Spleen (tissue), 11 donors: ENCODE results near the gene LOXL4. TPM values are rescaled to one million over a fixed set of nuclear protein-coding genes. Genes with fewer than 3 reads are reported as not detected.

Source experiments
- DNase-seq: peaks from one replicate; pipeline ENCODE4 v3.0.0-alpha.2; 2020
- H3K27ac ChIP-seq, 8 donors: fragments of 200-600 bp; sonication (generic) in 7 of 8; 1 replicate in 4 of 8; 2 replicates in 4 of 8; pipeline versions ENCODE4 v1.5.0 to v1.8.0; 2016 to 2021; ENCODE audit warnings: inconsistent platforms in 4 of 8, mild to moderate bottlenecking in 4 of 8, moderate library complexity in 1 of 8
- H3K27me3 ChIP-seq, 7 donors: fragments of 200-600 bp; sonication (generic) in 6 of 7; replicated peaks in 1 of 7; 1 replicate in 4 of 7; 2 replicates in 3 of 7; pipeline versions ENCODE4 v1.5.0 to v1.8.0; 2016 to 2021; ENCODE audit warnings: inconsistent platforms in 3 of 7, mild to moderate bottlenecking in 1 of 7
- H3K36me3 ChIP-seq, 6 donors: fragments of 200-600 bp; sonication (generic) in 5 of 6; 1 replicate in 4 of 6; 2 replicates in 2 of 6; pipeline versions ENCODE4 v1.5.0 to v1.8.0; 2016 to 2021; ENCODE audit warnings: inconsistent platforms in 2 of 6
- H3K4me1 ChIP-seq, 6 donors: fragments of 200-600 bp; sonication (generic) in 5 of 6; 1 replicate in 3 of 6; 2 replicates in 3 of 6; pipeline versions ENCODE4 v1.5.0 to v1.8.0; 2016 to 2021; ENCODE audit warnings: inconsistent platforms in 3 of 6
- H3K4me3 ChIP-seq, 8 donors: fragments of 200-600 bp; sonication (generic) in 7 of 8; 1 replicate in 4 of 8; 2 replicates in 4 of 8; pipeline versions ENCODE4 v1.5.0 to v1.8.0; 2016 to 2021; ENCODE audit warnings: inconsistent platforms in 4 of 8, mild to moderate bottlenecking in 4 of 8, moderate library complexity in 2 of 8
- H3K9me3 ChIP-seq, 8 donors: fragments of 200-600 bp; sonication (generic) in 7 of 8; 1 replicate in 4 of 8; 2 replicates in 4 of 8; pipeline versions ENCODE4 v1.5.0 to v1.8.0; 2016 to 2021; ENCODE audit warnings: inconsistent platforms in 4 of 8
- CTCF ChIP-seq, 11 experiments: fragments of 200-600 bp in 7 of 11; fragments of 450-650 bp in 4 of 11; sonication (generic) in 4 of 11; IDR thresholded peaks in 8 of 11; conservative IDR thresholded peaks in 3 of 11; 1 replicate in 7 of 11; 2 replicates in 4 of 11; pipeline versions ENCODE4 v1.4.0 to v1.8.0; 2016 to 2021; ENCODE audit warnings: antibody characterized with exemption in 11 of 11, inconsistent platforms in 4 of 11, mild to moderate bottlenecking in 1 of 11
- POLR2A ChIP-seq, 3 donors: fragments of 450-650 bp; IDR thresholded peaks; one replicate each; pipeline ENCODE4 v1.5.1; 2017; ENCODE audit warnings: antibody characterized with exemption in 3 of 3, mild to moderate bottlenecking in 1 of 3
- POLR2AphosphoS5 ChIP-seq, 3 donors: sonication (generic); formaldehyde crosslinking; IDR thresholded peaks; one replicate each; pipeline ENCODE4 v1.5.1; 2017; ENCODE audit warnings: antibody characterized with exemption in 3 of 3
- WGBS, 5 donors: extraction: QIAGEN DNeasy Blood & Tissue Kit in 3 of 5; methylation state at CpG; one replicate each; pipeline versions ENCODE4 v1.1.5 to v1.1.7; 2013 to 2018; 5-methylcytosine and 5-hydroxymethylcytosine counted together
- intact Hi-C: fragments of 100-400 bp; cut with DNase I; formaldehyde crosslinking; loops from one replicate; pipeline ENCODE4 v1.15.0; 2023; ENCODE audit warnings: low total_unique reads
- polyA plus RNA-seq, 3 donors: library from polyadenylated mRNA; stranded (reverse); fragments of 200-250 nt; gene quantifications; one replicate each; pipeline ENCODE4 v1.2.1, GENCODE V29; 2013
- total RNA-seq, 7 donors: library from RNA; depleted of rRNA in 3 of 7; stranded (reverse); fragments of >200 nt in 3 of 7; fragmentation: NEBNext Ultra II Directional in 4 of 7; extraction: Animal tissue kit (Norgen Biotek cat#: 25700) in 4 of 7; gene quantifications; one replicate each; pipeline versions ENCODE4 v1.1.0 to v1.2.1, GENCODE V29; 2016 to 2021
- donor health status: healthy with polysubstance abuse.
- donor health status: DM: no; HTN: no; CAD: no; lungs with moderate emphysema.
- donor health status: DM: no; HTN: no; CAD: no.
- donor health status: Bipolar disorder and iron deficiency.
- donor health status: healthy.
- donor health status: DM: no; HTN: no; CAD: no.
- donor health status: DM: yes; HTN: yes; CAD: no.

LOXL4 gene
- total and polyA plus RNA-seq, 10 donors = 0.39 to 6.1 (median 1.7) TPM

DNA sequence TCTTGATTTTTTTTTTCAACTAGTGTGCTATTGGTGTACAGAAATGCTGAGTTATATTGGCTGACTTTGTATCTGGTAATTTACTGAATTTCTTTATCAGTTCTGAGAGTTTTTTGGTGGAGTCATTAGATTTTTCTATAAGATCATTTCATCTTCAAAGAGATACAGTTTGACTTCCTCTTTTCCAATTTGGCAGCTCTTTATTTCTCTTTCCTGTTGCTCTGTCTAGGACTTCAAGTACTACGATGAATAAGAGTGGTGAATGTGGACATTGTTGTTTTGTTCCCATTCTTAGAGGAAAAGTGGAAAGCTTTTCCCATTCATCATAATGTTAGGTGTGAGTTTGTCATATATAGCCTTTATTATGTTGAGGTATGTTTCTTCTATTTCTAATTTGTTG, 50.2 kb downstream of the LOXL4 start:
- TF ChIP-seq CTCF (IDR thresholded peaks at IDR 0.05 in 8 of 11, conservative IDR thresholded peaks at IDR 0.05 in 3 of 11) = no peak
- no peak for TF ChIP-seq POLR2A (IDR thresholded peaks at IDR 0.05)
- no peak for TF ChIP-seq POLR2AphosphoS5 (IDR thresholded peaks at IDR 0.05)
- intact Hi-C loops = no loop called here

DNA sequence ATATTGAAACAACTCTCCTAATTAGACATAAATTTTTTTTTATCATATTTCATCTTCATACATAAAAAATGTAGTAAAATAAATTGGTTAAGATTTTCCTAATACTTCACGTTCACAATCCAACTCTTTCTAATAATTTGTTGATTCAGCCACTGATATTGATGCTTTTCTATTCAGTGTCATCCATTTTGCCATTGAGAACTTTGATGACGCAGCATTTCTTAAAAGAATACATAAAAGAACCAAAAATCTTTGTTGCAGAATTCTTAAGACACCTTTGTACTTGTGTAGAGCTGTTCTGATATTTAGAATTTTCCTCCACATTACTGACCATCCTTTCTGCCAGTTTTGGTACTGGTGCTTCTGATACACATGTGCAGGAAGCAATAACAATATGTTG, 52.6 kb downstream of the LOXL4 start:
- H3K4me1 ChIP-seq = peaks cover 0 to 10% (median 2%) of the 10 kb centered on the region in 6 donors
- no peak overlapping the region for H3K27ac ChIP-seq
- H3K9me3 ChIP-seq = peaks cover 12 to 42% (median 31%) of the 10 kb centered on the region in 8 donors
- TF ChIP-seq CTCF (IDR thresholded peaks at IDR 0.05 in 8 of 11, conservative IDR thresholded peaks at IDR 0.05 in 3 of 11) (no peak), POLR2A (IDR thresholded peaks at IDR 0.05) (no peak), POLR2AphosphoS5 (IDR thresholded peaks at IDR 0.05) (no peak)
- H3K27me3 ChIP-seq = no peaks in the 10 kb centered on the region
- WGBS, 5 donors = 91 to 100% (median 97%) methylated on average over 2 of the region's 2 CpGs
- no peak overlapping the region for H3K4me3 ChIP-seq
- intact Hi-C loops = no loop called here
- no peak for DNase-seq
- H3K36me3 ChIP-seq = peaks cover 0 to 39% (median 0%) of the 10 kb centered on the region in 6 donors

More for the DNA sequence above, 50.2 kb downstream of the LOXL4 start:
- H3K27me3 ChIP-seq = no peaks in the 10 kb centered on the region
- H3K27ac ChIP-seq = no peak overlapping the region
- peaks cover 12 to 42% (median 31%) of the 10 kb centered on the region in 8 donors for H3K9me3 ChIP-seq
- H3K4me3 ChIP-seq = no peak overlapping the region
- H3K4me1 ChIP-seq = peaks cover 0 to 10% (median 2%) of the 10 kb centered on the region in 6 donors
- peaks cover 0 to 27% (median 0%) of the 10 kb centered on the region in 6 donors for H3K36me3 ChIP-seq
- no peak for DNase-seq
- 20 to 40% (median 26%) methylated on average over 1 of the region's 1 CpG for WGBS, 5 donors

DNA sequence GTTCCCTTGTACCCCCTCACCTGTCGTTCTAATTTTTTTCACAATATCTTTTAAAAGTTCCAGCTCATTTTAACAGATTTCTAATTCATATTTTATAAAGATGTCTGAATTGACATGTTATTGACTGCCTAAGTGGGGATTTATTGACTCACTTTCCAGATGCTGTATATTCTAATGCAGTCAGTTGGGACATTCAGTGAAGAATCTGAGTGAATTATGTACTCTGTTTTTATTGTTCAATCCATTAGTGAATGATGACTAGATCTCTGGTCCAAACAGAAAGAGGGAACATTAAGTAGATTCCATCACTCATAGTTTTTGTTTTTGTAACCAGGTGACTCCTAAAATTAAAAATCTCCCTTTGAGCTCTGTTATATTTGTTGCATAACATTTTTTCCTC, 54.3 kb downstream of the LOXL4 start:
- peaks cover 0 to 10% (median 2%) of the 10 kb centered on the region in 6 donors for H3K4me1 ChIP-seq
- no peaks in the 10 kb centered on the region for H3K27me3 ChIP-seq
- no peak for TF ChIP-seq POLR2A (IDR thresholded peaks at IDR 0.05)
- WGBS, 5 donors = 91 to 97% (median 95%) methylated on average over 1 of the region's 1 CpG
- intact Hi-C loops = no loop called here
- H3K36me3 ChIP-seq = peaks cover 0 to 50% (median 6%) of the 10 kb centered on the region in 6 donors
- DNase-seq = no peak
- H3K9me3 ChIP-seq = peaks cover under 1 to 26% (median 16%) of the 10 kb centered on the region in 8 donors
- H3K27ac ChIP-seq = no peak overlapping the region
- no peak overlapping the region for H3K4me3 ChIP-seq

- H3K36me3 ChIP-seq = peaks cover 0 to 61% (median 15%) of the 10 kb centered on the region in 6 donors
- H3K27me3 ChIP-seq = no peaks in the 10 kb centered on the region
- WGBS, 5 donors = 88 to 98% (median 94%) methylated on average over 1 of the region's 1 CpG
- peaks cover 0 to 12% (median 5%) of the 10 kb centered on the region in 8 donors for H3K9me3 ChIP-seq
- no peak overlapping the region for H3K4me3 ChIP-seq
- TF ChIP-seq POLR2A (IDR thresholded peaks at IDR 0.05) = no peak
- TF ChIP-seq POLR2AphosphoS5 (IDR thresholded peaks at IDR 0.05) = no peak
- TF ChIP-seq CTCF (IDR thresholded peaks at IDR 0.05 in 8 of 11, conservative IDR thresholded peaks at IDR 0.05 in 3 of 11) = no peak
- peaks cover 0 to 5% (median 1%) of the 10 kb centered on the region in 6 donors for H3K4me1 ChIP-seq
- intact Hi-C loops = no loop called here
- no peak for DNase-seq
- no peak overlapping the region for H3K27ac ChIP-seq
These were observed 55.8 kb downstream of the LOXL4 start for GRCh38 chr10:98212196-98212595.
